ENCODE data around the gene PPFIBP1. TPM values are rescaled to one million over a fixed set of nuclear protein-coding genes. Genes with fewer than 3 reads are reported as not detected.

Gene PPFIBP1
- total RNA-seq, 1 donor from 2014 or later = 117 TPM

- ATAC-seq (no peak), DNase-seq (no peak)
- Histone ChIP-seq H3K4me1 (no peaks in the 10 kb centered on the region), H3K4me3 (no peak overlapping the region), H3K27ac (no peak overlapping the region), H3K36me3 (peaks cover 97% of the 10 kb centered on the region), H3K27me3 (ENCODE audit: low read depth) (no peaks in the 10 kb centered on the region), H3K9me3 (no peaks in the 10 kb centered on the region)
- intact Hi-C loops (cut with DNase I) = no loop called here
- no peak for TF ChIP-seq CTCF (IDR thresholded peaks at IDR 0.05)
Observed at GRCh38 chr12:27689558-27690180, 165.7 kb downstream of the PPFIBP1 start.

- no peak for TF ChIP-seq CTCF (IDR thresholded peaks at IDR 0.05)
- H3K27me3 ChIP-seq (ENCODE audit: low read depth) = no peaks in the 10 kb centered on the region
- intact Hi-C loops (cut with DNase I) = no loop called here
- no peaks in the 10 kb centered on the region for H3K4me1 ChIP-seq
- H3K27ac ChIP-seq = no peak overlapping the region
- ATAC-seq (no peak), DNase-seq (no peak)
- H3K9me3 ChIP-seq = no peaks in the 10 kb centered on the region
- peaks cover 85% of the 10 kb centered on the region for H3K36me3 ChIP-seq
- no peak overlapping the region for H3K4me3 ChIP-seq
Observed at GRCh38 chr12:27693403-27693802, 169.4 kb downstream of the PPFIBP1 start.

GRCh38 chr12:27695556-27696292 is 171.7 kb downstream of the PPFIBP1 start:
- Histone ChIP-seq H3K4me1 (no peaks in the 10 kb centered on the region), H3K27ac (no peak overlapping the region), H3K36me3 (peaks cover 62% of the 10 kb centered on the region), H3K27me3 (ENCODE audit: low read depth) (no peaks in the 10 kb centered on the region), H3K9me3 (no peaks in the 10 kb centered on the region), H3K4me3 (no peak overlapping the region)
- intact Hi-C loops (cut with DNase I) = no loop called here
- no peak for ATAC-seq
- DNase-seq = no peak
- TF ChIP-seq CTCF (IDR thresholded peaks at IDR 0.05) = no peak

GRCh38 chr12:27696293-27696652 is 172.3 kb downstream of the PPFIBP1 start, which contains the start of gene REP15:
Gene REP15 (plus strand): TSS chr12:27696447. CDS start chr12:27696563, 116 bp downstream.
- Histone ChIP-seq H3K27me3 (ENCODE audit: low read depth) (no peaks in the 10 kb centered on the region), H3K4me3 (no peak within 1 kb of the TSS), H3K9me3 (no peaks in the 10 kb centered on the region), H3K36me3 (peaks cover 56% of the 10 kb centered on the region), H3K4me1 (no peaks in the 10 kb centered on the region), H3K27ac (no peak within 1 kb of the TSS)
- ATAC-seq (no peak), DNase-seq (no peak)
- TF ChIP-seq CTCF (IDR thresholded peaks at IDR 0.05) = no peak
- intact Hi-C loops (cut with DNase I) = no loop called here

GRCh38 chr12:27696864-27697564 is 173.0 kb downstream of the PPFIBP1 start:
- intact Hi-C loops (cut with DNase I) = no loop called here
- Histone ChIP-seq H3K4me3 (no peak overlapping the region), H3K27ac (no peak overlapping the region), H3K36me3 (peaks cover 49% of the 10 kb centered on the region), H3K4me1 (no peaks in the 10 kb centered on the region), H3K27me3 (ENCODE audit: low read depth) (no peaks in the 10 kb centered on the region), H3K9me3 (no peaks in the 10 kb centered on the region)
- no peak for TF ChIP-seq CTCF (IDR thresholded peaks at IDR 0.05)
- no peak for DNase-seq
- no peak for ATAC-seq

Measured in lower lobe of right lung (tissue), 2 donors.